Stimulated activated CD8-positive, alpha-beta memory T cell treated with anti-CD3 and anti-CD28 coated beads, Interleukin-12 subunit alpha, Interleukin-12 subunit beta, amount 100 ng/mL, for 24 hours (primary cell): ENCODE results near the gene DGCR8.

ENCODE experiments used
- DNase-seq: peaks from one replicate; pipeline ENCODE4 v3.0.0-alpha.2; 2020; ENCODE audit errors: extremely low read depth

The DGCR8 gene

DNA sequence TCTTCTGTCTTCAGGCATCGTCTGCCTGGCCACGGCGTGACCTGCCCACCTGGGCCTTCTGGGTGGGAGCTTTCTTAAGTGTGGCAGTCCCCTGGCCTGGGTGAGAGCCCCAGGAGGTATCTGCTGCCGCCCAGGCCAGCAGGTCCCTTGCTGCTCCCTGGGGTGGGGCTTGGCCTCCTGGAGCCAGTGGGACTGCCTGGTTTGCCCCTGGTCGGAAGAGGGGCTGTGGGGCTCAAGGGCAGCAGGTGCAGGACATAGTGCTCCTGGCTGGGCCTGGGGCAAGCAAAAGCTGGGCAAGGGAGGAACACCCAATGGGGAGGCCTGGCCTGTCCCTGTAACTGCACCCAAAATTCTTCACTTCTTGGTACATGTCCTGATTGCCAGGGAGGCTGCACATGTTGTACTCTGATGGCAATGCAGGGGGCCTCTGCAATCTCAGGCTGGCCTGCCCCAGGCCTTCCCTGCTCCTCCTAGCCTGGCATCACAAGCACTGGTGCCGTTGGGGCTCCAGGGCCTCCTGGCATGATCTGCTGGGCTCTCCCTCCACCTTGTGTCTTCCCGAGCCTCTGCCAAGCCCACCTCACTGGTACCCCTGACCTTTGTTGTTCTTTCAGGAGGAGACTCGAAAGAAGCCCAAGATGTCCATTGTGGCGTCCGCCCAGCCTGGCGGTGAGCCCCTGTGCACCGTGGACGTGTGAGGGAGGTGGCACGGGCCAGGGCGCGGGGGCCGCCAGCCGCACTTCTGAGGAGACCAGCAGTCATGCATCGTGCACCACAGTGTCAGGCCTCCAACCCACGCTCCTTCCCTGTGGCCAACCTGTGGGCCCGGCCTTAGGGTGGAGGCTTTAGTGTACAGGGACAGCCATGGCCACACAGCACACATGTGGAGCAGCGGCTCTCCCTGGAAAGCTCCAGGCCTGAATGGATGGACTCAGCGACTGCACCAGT lies 29.6 kb downstream of the DGCR8 start:
- no peak for DNase-seq

GRCh38 chr22:20110359-20110985 lies 30.4 kb downstream of the DGCR8 start:
- DNase-seq, result no peak

DNA sequence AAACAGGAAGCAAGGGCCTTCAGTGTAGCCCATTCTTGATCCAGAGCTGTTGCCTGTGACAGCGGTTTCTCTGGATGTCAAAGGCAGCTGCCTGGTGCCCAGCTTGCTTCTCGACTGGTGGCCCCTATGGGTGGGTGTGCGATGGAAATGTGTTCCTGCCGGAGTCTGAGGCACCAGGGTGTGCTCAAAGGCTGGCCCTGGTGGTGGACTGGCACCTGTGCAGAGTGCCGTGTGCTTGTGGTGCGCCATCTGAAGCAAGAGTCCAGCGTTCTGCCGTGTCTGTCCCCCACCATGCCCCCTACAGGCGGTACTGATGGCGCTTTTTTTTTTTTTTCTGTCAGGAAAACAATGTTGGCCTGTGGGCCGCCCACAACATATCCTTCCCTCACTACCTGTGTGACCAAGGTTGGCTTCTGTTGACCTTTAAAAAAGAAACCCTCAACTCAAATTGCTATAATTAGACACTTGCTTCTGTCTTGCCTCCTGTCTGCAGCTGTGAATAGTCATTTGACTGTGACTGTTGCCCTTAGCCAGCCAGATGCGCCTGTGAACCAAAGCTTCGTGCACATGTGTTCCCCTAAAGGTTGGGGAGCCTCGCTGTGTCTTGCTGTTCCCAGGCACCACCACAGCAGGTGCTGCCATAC lies 31.1 kb downstream of the DGCR8 start:
- DNase-seq, result no peak

- DNase-seq, result no peak
Measured at GRCh38 chr22:20111689-20112622, 31.9 kb downstream of the DGCR8 start.

- no peak for DNase-seq
Measured at GRCh38 chr22:20112623-20113511, 32.8 kb downstream of the DGCR8 start.

GRCh38 chr22:20113551-20114310 lies 33.7 kb downstream of the DGCR8 start:
- DNase-seq, result no peak

DNA sequence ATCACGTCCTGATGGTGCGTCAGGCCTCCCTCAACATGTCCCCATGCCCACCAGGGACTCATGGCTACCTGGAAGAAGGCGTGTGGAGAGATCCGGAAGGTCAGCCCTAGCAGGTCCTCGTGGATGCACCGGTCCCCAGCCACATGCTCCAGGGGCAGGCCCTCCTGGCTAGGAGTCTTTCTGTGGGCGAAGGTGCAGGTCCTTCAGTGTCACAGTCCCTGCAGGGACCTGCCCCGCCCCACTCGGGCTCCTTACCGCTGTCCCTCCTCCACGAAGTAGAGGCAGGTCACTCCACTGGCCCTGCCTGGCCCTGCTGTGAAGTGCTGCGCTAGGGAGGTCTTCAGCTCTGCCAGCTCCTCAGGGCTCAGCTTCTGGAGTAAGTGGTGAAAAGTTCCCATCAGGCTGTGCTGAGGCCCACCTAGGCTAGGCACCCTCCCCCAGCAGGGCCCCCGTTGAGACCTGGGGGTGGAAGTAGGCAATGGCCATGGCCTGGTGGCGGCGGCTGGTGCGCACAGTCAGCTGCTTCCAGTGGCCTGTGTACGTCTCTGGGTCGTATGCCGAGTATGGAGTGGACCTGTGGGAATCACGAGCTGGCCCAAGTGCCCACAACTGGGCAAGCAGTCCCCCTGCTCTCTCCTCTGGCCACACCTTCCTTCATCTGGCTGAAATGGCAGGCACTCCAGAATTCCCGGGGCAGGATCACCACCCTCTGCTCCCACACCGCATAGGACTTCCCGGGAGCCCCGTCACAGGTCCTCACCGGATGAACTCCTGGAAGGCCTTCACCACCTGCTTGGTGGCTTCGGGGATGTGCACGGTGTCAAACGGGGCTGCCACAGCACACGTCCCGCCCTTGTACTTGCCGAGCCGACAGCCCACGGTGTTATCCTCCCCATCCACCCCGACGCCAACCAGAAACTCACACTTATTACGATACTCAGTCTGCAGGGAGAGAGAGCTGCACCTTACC lies 34.8 kb downstream of the DGCR8 start:
- DNase-seq, result no peak

DNA sequence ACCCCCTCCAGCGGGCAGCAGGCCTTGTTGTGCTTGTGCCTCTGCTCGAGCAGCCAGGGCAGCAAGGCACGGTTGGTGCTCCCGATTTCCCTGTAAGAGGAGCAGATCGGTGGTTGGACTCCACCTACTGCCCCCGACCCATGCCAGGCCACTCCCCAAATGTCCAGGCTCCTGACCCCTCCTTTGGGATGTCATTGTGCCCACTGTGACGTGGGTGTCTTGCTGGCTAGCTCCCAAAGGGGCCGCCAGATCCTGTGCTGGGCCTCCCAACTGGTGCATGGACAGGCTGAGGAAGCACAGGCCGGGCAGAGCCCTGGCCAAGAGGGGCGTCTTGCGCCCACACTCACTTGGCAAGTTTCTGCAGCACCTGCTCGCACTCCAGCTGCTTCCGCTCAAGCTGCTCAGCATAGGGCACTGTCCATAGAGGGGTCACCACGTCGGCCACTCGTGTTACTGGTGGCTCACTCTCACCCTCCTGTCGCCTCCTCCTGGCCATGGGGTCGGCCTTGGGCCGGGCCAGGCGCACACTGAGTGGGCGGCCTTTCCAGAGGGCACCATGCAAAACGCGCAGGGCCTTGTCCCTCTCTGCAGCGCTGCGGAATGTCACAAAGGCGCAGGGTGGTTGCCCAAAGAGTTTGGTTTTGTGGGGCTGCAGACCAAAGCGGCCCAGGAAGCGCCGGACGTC lies 35.8 kb downstream of the DGCR8 start, which contains the start of gene RANBP1:
TSS of gene RANBP1 (plus strand) at position 414 of the 685 bp plus-strand sequence. CDS start at position 495, 81 bp downstream.
- no peak for DNase-seq

GRCh38 chr22:20116376-20116950 lies 36.4 kb downstream of the DGCR8 start:
- no peak for DNase-seq

GRCh38 chr22:20116951-20117632 lies 37.1 kb downstream of the DGCR8 start, which contains the start of gene TRMT2A:
Gene TRMT2A, minus strand, starts transcription at chr22:20117226. Its CDS starts 320 bp downstream, at chr22:20116906.
- DNase-seq, result peak; percentile 91

GRCh38 chr22:20117633-20118299 lies 37.7 kb downstream of the DGCR8 start:
- DNase-seq, result peak; percentile 60

DNA sequence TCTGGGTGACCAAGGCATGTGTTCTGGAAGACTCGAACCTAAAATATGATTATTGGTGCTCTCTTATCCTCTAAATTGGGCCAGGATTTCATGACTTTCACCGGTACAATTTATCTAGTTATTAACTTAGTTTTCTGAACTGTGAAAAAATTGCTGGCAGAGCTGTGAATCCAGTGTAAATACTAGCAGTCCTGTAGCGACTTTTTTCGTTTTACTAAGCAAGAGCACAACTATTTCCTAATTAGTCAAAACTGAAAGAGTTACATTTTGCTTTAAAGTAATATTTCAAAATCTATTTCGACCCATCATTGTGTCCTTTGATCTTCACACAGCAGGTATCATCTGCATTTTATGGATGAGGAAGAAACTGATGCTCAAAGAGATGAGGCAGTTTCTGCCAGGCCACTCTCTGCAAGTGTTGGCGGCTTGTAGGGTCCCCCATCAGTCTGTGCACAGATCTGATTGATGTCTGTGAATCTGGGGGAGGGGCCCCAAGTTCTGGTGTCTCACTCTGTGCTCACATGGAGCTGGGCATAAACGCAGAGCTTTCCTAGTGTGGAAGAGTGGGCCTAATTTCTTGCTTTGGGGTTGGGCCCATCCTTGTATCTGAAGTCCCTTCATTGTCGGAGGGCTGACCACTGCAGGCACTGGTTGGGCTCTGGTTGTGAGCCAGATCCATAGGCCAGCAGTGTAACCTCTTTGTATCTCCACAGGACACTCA lies 38.4 kb downstream of the DGCR8 start:
- no peak for DNase-seq

- DNase-seq, result no peak
Measured at GRCh38 chr22:20121856-20122415, 41.9 kb downstream of the DGCR8 start.

DNA sequence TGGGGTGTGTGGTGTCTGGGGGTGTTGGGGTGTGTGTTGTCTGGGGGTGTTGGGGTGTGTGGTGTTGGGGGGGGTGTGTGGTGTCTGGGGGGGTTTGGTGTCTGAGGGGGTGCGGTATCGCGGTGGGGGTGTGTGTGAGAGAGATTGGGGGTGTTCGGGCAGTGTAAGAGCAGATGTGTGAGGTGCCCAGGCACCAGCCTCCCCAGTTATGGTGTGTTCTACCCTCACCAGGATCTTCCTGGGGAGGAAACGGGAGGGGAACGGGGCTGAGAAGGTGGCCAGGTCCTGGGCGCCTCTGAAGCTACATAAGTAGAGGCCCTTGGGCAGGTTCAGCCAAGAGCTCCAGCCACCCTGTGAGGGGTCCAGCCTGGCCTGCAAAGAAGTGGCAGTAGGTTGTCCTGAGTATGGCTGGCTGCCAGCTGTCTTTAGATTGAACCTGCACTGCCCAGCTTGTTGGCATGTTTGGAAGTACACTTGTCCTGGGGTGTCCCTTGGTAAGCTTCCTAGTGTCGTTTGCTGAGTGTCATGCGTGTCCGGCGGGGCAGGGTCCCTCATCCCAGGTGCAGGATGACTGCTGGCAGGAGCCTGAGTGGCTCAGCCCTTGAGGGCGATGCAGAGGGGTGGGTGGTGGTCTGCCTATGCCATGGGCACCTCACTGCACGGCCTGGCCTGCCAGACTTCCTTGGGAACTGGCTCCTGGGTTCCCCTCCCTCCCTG lies 43.5 kb downstream of the DGCR8 start:
- no peak for DNase-seq
